ENCODE measurements around the gene SND1. TPM values are rescaled to one million over a fixed set of nuclear protein-coding genes. Genes with fewer than 3 reads are reported as not detected.

SND1 gene
- total and polyA plus RNA-seq, 2 donors (not counting 1 experiment from before 2014, with no cell fraction given): 137 to 174 TPM

- no peaks in the 10 kb centered on the region for H3K9me3 ChIP-seq (ENCODE audit: control insufficient read depth, insufficient read depth, low read depth, low read length)
- no peak overlapping the region for H2AFZ ChIP-seq (ENCODE audit: low read length)
- no peak overlapping the region for H3K27ac ChIP-seq (ENCODE audit: insufficient read depth, low read length)
- no peaks in the 10 kb centered on the region for H3K36me3 ChIP-seq (ENCODE audit: control insufficient read depth, insufficient read depth, low read length)
- no peaks in the 10 kb centered on the region for H4K20me1 ChIP-seq (ENCODE audit: control insufficient read depth, extremely low read depth, insufficient read depth, low read length)
- no peak overlapping the region for H3K4me2 ChIP-seq (ENCODE audit: extremely low read depth, insufficient read depth, low read length)
- H3K4me3 ChIP-seq (replicated peaks in 1 of 4; ENCODE audit: control extremely low read depth in 1 of 4, insufficient read depth in 1 of 4, low read depth in 3 of 4, low read length in 4 of 4): no peak overlapping the region
- no peaks in the 10 kb centered on the region for H3K4me1 ChIP-seq (ENCODE audit: control insufficient read depth, extremely low read depth, insufficient read depth, low read length)
- no peaks in the 10 kb centered on the region for H3K27me3 ChIP-seq (ENCODE audit: control insufficient read depth, insufficient read depth, low read length)
- DNase-seq (ENCODE audit: low read depth in 2 of 2): no peak
- no peak overlapping the region for H3K9ac ChIP-seq (ENCODE audit: insufficient read depth, low read length)
- H3K79me2 ChIP-seq (ENCODE audit: control insufficient read depth, insufficient read depth, low read length): no peaks in the 10 kb centered on the region
- TF ChIP-seq EZH2 (IDR thresholded peaks at IDR 0.05; ENCODE audit: low read length, missing control alignments) (no peak), CTCF (conservative IDR thresholded peaks at IDR 0.05 in 1 of 2, IDR thresholded peaks at IDR 0.05 in 1 of 2; ENCODE audit: low read depth in 1 of 2, low read length in 2 of 2) (no peak)
Observed at GRCh38 chr7:128007303-128007680, 355.3 kb downstream of the SND1 start.

- no peak overlapping the region for H3K27ac ChIP-seq (ENCODE audit: insufficient read depth, low read length)
- no peak overlapping the region for H3K4me2 ChIP-seq (ENCODE audit: extremely low read depth, insufficient read depth, low read length)
- TF ChIP-seq CTCF (conservative IDR thresholded peaks at IDR 0.05 in 1 of 2, IDR thresholded peaks at IDR 0.05 in 1 of 2; ENCODE audit: low read depth in 1 of 2, low read length in 2 of 2) (no peak), EZH2 (IDR thresholded peaks at IDR 0.05; ENCODE audit: low read length, missing control alignments) (no peak)
- no peak overlapping the region for H3K9ac ChIP-seq (ENCODE audit: insufficient read depth, low read length)
- DNase-seq (ENCODE audit: low read depth in 2 of 2): no peak
- H3K9me3 ChIP-seq (ENCODE audit: control insufficient read depth, insufficient read depth, low read depth, low read length): no peaks in the 10 kb centered on the region
- H3K36me3 ChIP-seq (ENCODE audit: control insufficient read depth, insufficient read depth, low read length): no peaks in the 10 kb centered on the region
- no peaks in the 10 kb centered on the region for H3K79me2 ChIP-seq (ENCODE audit: control insufficient read depth, insufficient read depth, low read length)
- H4K20me1 ChIP-seq (ENCODE audit: control insufficient read depth, extremely low read depth, insufficient read depth, low read length): no peaks in the 10 kb centered on the region
- H2AFZ ChIP-seq (ENCODE audit: low read length): no peak overlapping the region
- H3K4me1 ChIP-seq (ENCODE audit: control insufficient read depth, extremely low read depth, insufficient read depth, low read length): no peaks in the 10 kb centered on the region
- no peak overlapping the region for H3K4me3 ChIP-seq (replicated peaks in 1 of 4; ENCODE audit: control extremely low read depth in 1 of 4, insufficient read depth in 1 of 4, low read depth in 3 of 4, low read length in 4 of 4)
- H3K27me3 ChIP-seq (ENCODE audit: control insufficient read depth, insufficient read depth, low read length): no peaks in the 10 kb centered on the region
Observed at GRCh38 chr7:128008141-128008540, 356.1 kb downstream of the SND1 start.

- TF ChIP-seq CTCF (conservative IDR thresholded peaks at IDR 0.05 in 1 of 2, IDR thresholded peaks at IDR 0.05 in 1 of 2; ENCODE audit: low read depth in 1 of 2, low read length in 2 of 2) (no peak), EZH2 (IDR thresholded peaks at IDR 0.05; ENCODE audit: low read length, missing control alignments) (no peak)
Observed at GRCh38 chr7:128008744-128009143, 356.8 kb downstream of the SND1 start.

More at GRCh38 chr7:128008744-128009143, 356.8 kb downstream of the SND1 start:
- H3K4me1 ChIP-seq (ENCODE audit: control insufficient read depth, extremely low read depth, insufficient read depth, low read length): no peaks in the 10 kb centered on the region
- H3K9ac ChIP-seq (ENCODE audit: insufficient read depth, low read length): no peak overlapping the region
- no peak overlapping the region for H3K27ac ChIP-seq (ENCODE audit: insufficient read depth, low read length)
- H4K20me1 ChIP-seq (ENCODE audit: control insufficient read depth, extremely low read depth, insufficient read depth, low read length): no peaks in the 10 kb centered on the region
- DNase-seq (ENCODE audit: low read depth in 2 of 2): no peak
- no peak overlapping the region for H2AFZ ChIP-seq (ENCODE audit: low read length)
- no peaks in the 10 kb centered on the region for H3K79me2 ChIP-seq (ENCODE audit: control insufficient read depth, insufficient read depth, low read length)
- H3K27me3 ChIP-seq (ENCODE audit: control insufficient read depth, insufficient read depth, low read length): no peaks in the 10 kb centered on the region
- no peaks in the 10 kb centered on the region for H3K9me3 ChIP-seq (ENCODE audit: control insufficient read depth, insufficient read depth, low read depth, low read length)
- H3K4me3 ChIP-seq (replicated peaks in 1 of 4; ENCODE audit: control extremely low read depth in 1 of 4, insufficient read depth in 1 of 4, low read depth in 3 of 4, low read length in 4 of 4): no peak overlapping the region
- H3K36me3 ChIP-seq (ENCODE audit: control insufficient read depth, insufficient read depth, low read length): no peaks in the 10 kb centered on the region
- H3K4me2 ChIP-seq (ENCODE audit: extremely low read depth, insufficient read depth, low read length): no peak overlapping the region
